OCI-LY3 (cell line): ENCODE results near the gene GMEB2.
"Not testable (repeated sequence)": the region's sequence is repeated elsewhere in the genome, so short reads cannot be mapped to it uniquely, and the experiment has no call there.

ENCODE experiments used
- H2AFZ ChIP-seq: fragments of 200-600, 300-600 bp; shearing (Covaris generic); 2 replicates; pipeline ENCODE4 v1.6.0; 2014; ENCODE audit warnings: antibody characterized with exemption, low read depth, low read length
- H3K27ac ChIP-seq: fragments of 200-600, 300-600 bp; sonication (generic); 2 replicates; pipeline ENCODE4 v1.5.1; 2014; ENCODE audit warnings: mild to moderate bottlenecking, low read length, moderate library complexity, mixed read lengths
- H3K27me3 ChIP-seq: fragments of 200-600, 300-600 bp; sonication (generic); 2 replicates; pipeline ENCODE4 v1.6.1; 2014; ENCODE audit warnings: low read depth, low read length, mixed read lengths
- H3K36me3 ChIP-seq: fragments of 200-600, 300-600 bp; sonication (generic); replicated peaks from 2 replicates; pipeline ENCODE3; 2014; ENCODE audit warnings: low read depth, low read length, mixed read lengths
- H3K4me1 ChIP-seq: fragments of 300-600, 200-600 bp; sonication (generic); 2 replicates; pipeline ENCODE4 v1.6.1; 2014; ENCODE audit warnings: low read length, mixed read lengths
- H3K4me2 ChIP-seq: fragments of 200-600, 300-600 bp; sonication (generic); 2 replicates; pipeline ENCODE4 v1.6.1; 2014; ENCODE audit warnings: low read length, mixed read lengths
- H3K4me3 ChIP-seq: fragments of 300-600, 200-600 bp; sonication (generic); 2 replicates; pipeline ENCODE4 v1.5.1; 2014; ENCODE audit warnings: antibody characterized with exemption, mild to moderate bottlenecking, low read length, moderate library complexity
- H3K79me2 ChIP-seq: fragments of 300-600, 200-600 bp; shearing (Covaris generic); 2 replicates; pipeline ENCODE4 v1.6.1; 2014; ENCODE audit warnings: mild to moderate bottlenecking, low read length, mixed read lengths
- H3K9ac ChIP-seq: fragments of 300-600, 200-600 bp; shearing (Covaris generic); 2 replicates; pipeline ENCODE4 v1.6.0; 2014; ENCODE audit warnings: mild to moderate bottlenecking, low read length, moderate library complexity
- H3K9me3 ChIP-seq: fragments of 200-600, 300-600 bp; shearing (Covaris generic); 2 replicates; pipeline ENCODE4 v1.6.1; 2014; ENCODE audit warnings: low read length, mixed read lengths; ENCODE audit not compliant: insufficient read depth
- H4K20me1 ChIP-seq: fragments of 200-600, 300-600 bp; sonication (generic); 2 replicates; pipeline ENCODE4 v1.6.1; 2016; ENCODE audit warnings: low read length, mixed read lengths; ENCODE audit not compliant: insufficient read depth
- CTCF ChIP-seq: fragments of 200-600, 300-600 bp; sonication (generic); IDR thresholded peaks from 2 replicates; pipeline ENCODE4 v1.5.1; 2014; ENCODE audit warnings: antibody characterized with exemption, low read length, low read depth
- EZH2phosphoT487 ChIP-seq: fragments of 200-600 bp; shearing (Covaris generic); IDR thresholded peaks from 2 replicates; pipeline ENCODE4 v1.6.1; 2018; ENCODE audit warnings: antibody characterized with exemption, mixed run types, low read depth

Gene GMEB2

GRCh38 chr20:63661959-63662812 is 35.3 kb upstream of the GMEB2 start:
- Histone ChIP-seq H3K4me3 (no peak overlapping the region), H3K27ac (no peak overlapping the region), H3K4me1 (peaks cover 12% of the 10 kb centered on the region), H2AFZ (no peak overlapping the region), H3K9me3 (no peaks in the 10 kb centered on the region), H3K79me2 (peaks cover 11% of the 10 kb centered on the region), H3K4me2 (no peak overlapping the region), H4K20me1 (no peaks in the 10 kb centered on the region), H3K36me3 (peaks cover 8% of the 10 kb centered on the region), H3K27me3 (no peaks in the 10 kb centered on the region), H3K9ac (no peak overlapping the region)
- TF ChIP-seq CTCF: no peak
- TF ChIP-seq EZH2phosphoT487: no peak

GRCh38 chr20:63661108-63661507 is 34.2 kb upstream of the GMEB2 start:
- Histone ChIP-seq H3K27me3 (no peaks in the 10 kb centered on the region), H3K4me3 (no peak overlapping the region), H3K4me2 (no peak overlapping the region), H3K79me2 (peaks cover 11% of the 10 kb centered on the region), H3K36me3 (peaks cover 6% of the 10 kb centered on the region), H2AFZ (no peak overlapping the region), H3K27ac (no peak overlapping the region), H3K4me1 (peaks cover 12% of the 10 kb centered on the region), H4K20me1 (no peaks in the 10 kb centered on the region), H3K9ac (no peak overlapping the region), H3K9me3 (no peaks in the 10 kb centered on the region)
- TF ChIP-seq CTCF (no peak), EZH2phosphoT487 (no peak)

- Histone ChIP-seq H3K4me1 (peaks cover 12% of the 10 kb centered on the region), H3K9me3 (no peaks in the 10 kb centered on the region), H3K4me2 (no peak overlapping the region), H3K36me3 (peaks cover 4% of the 10 kb centered on the region), H3K79me2 (peaks cover 11% of the 10 kb centered on the region), H3K27me3 (no peaks in the 10 kb centered on the region), H2AFZ (no peak overlapping the region), H3K9ac (no peak overlapping the region), H3K4me3 (no peak overlapping the region), H3K27ac (no peak overlapping the region), H4K20me1 (no peaks in the 10 kb centered on the region)
- TF ChIP-seq CTCF: no peak
- no peak for TF ChIP-seq EZH2phosphoT487
These were observed 33.7 kb upstream of the GMEB2 start for GRCh38 chr20:63660622-63661021.

GRCh38 chr20:63660174-63660573 is 33.3 kb upstream of the GMEB2 start:
- H4K20me1 ChIP-seq, H3K4me3 ChIP-seq, H3K4me2 ChIP-seq, H3K9ac ChIP-seq, H3K27me3 ChIP-seq, H3K27ac ChIP-seq, H3K36me3 ChIP-seq, H3K9me3 ChIP-seq, H2AFZ ChIP-seq: not testable (repeated sequence)
- peaks cover 11% of the 10 kb centered on the region for H3K79me2 ChIP-seq
- H3K4me1 ChIP-seq: peaks cover 12% of the 10 kb centered on the region
